Activated CD8-positive, alpha-beta memory T cell treated with anti-CD3 and anti-CD28 coated beads, Interleukin-2, amount 10 ng/mL, durations not matched to agents 7 days and 5 days (primary cell): ENCODE data around the gene RASSF10. TPM values are rescaled to one million over a fixed set of nuclear protein-coding genes. Genes with fewer than 3 reads are reported as not detected.

Experiments
- ATAC-seq: fragments of 150-1000 bp; cut with Tn5 transposase; one replicate; pipeline ENCODE4 v1.10.0; 2021; ENCODE audit warnings: moderate library complexity
- CTCF ChIA-PET: fragments of 350-600 bp; sonication (Branson Sonifier 250); formaldehyde crosslinking; loops from one replicate; lab custom pipeline; 2021; ENCODE audit warnings: antibody characterized with exemption; lab: Charles Lee
- DNase-seq: peaks from one replicate; pipeline ENCODE4 v3.0.0-alpha.2; 2020
- H3K27ac Mint-ChIP-seq: one replicate; pipeline ENCODE4 v1.8.0; 2021; ENCODE audit warnings: mild to moderate bottlenecking, mixed read lengths
- H3K27me3 Mint-ChIP-seq: one replicate; pipeline ENCODE4 v1.8.0; 2021; ENCODE audit warnings: mixed read lengths
- H3K36me3 Mint-ChIP-seq: one replicate; pipeline ENCODE4 v1.8.0; 2021; ENCODE audit warnings: mild to moderate bottlenecking, mixed read lengths
- H3K4me1 Mint-ChIP-seq: one replicate; pipeline ENCODE4 v1.8.0; 2021; ENCODE audit warnings: mixed read lengths
- H3K4me3 Mint-ChIP-seq: one replicate; pipeline ENCODE4 v1.8.0; 2021; ENCODE audit warnings: mild to moderate bottlenecking, moderate library complexity, mixed read lengths
- H3K9me3 Mint-ChIP-seq: one replicate; pipeline ENCODE4 v1.8.0; 2022; ENCODE audit warnings: low read depth, mixed read lengths
- total RNA-seq, 2 experiments: library from RNA; stranded (reverse); gene quantifications; one replicate each; pipeline ENCODE4 v1.2.3, GENCODE V29; 2021

The RASSF10 gene
- total RNA-seq, 2 experiments from 2014 or later: not detected

GRCh38 chr11:12979928-12980689, 29.0 kb upstream of the RASSF10 start:
- CTCF ChIA-PET: interaction anchor here (1.5 kb wide), 1 partner anchor 17 kb away, joined by 8 read pairs; no protein-coding TSS in a partner anchor
- Mint-ChIP-seq H3K4me3 (no peak overlapping the region), H3K27me3 (peaks cover 10% of the 10 kb centered on the region), H3K27ac (no peak overlapping the region), H3K9me3 (no peaks in the 10 kb centered on the region), H3K4me1 (no peaks in the 10 kb centered on the region), H3K36me3 (no peaks in the 10 kb centered on the region)
- no peak for ATAC-seq
- no peak for DNase-seq

- H3K9me3 Mint-ChIP-seq: no peaks in the 10 kb centered on the region
- DNase-seq (no peak), ATAC-seq (no peak)
- H3K36me3 Mint-ChIP-seq: no peaks in the 10 kb centered on the region
- CTCF ChIA-PET: no interaction called here
- H3K27me3 Mint-ChIP-seq: peaks cover 18% of the 10 kb centered on the region
- no peak overlapping the region for H3K4me3 Mint-ChIP-seq
- H3K27ac Mint-ChIP-seq: no peak overlapping the region
- no peaks in the 10 kb centered on the region for H3K4me1 Mint-ChIP-seq
Measured at GRCh38 chr11:12981676-12982522, 27.2 kb upstream of the RASSF10 start.

- Mint-ChIP-seq H3K36me3 (no peaks in the 10 kb centered on the region), H3K27ac (no peak overlapping the region), H3K4me3 (no peak overlapping the region), H3K27me3 (peaks cover 15% of the 10 kb centered on the region), H3K9me3 (no peaks in the 10 kb centered on the region), H3K4me1 (no peaks in the 10 kb centered on the region)
- DNase-seq (no peak), ATAC-seq (no peak)
- CTCF ChIA-PET: no interaction called here
Measured at GRCh38 chr11:12983336-12983735, 25.8 kb upstream of the RASSF10 start.

GRCh38 chr11:12986194-12986898, 22.8 kb upstream of the RASSF10 start:
- no peak overlapping the region for H3K27ac Mint-ChIP-seq
- CTCF ChIA-PET: interaction anchor here (1.4 kb wide), 1 partner anchor 23 kb away, joined by 3 read pairs; no protein-coding TSS in a partner anchor
- no peaks in the 10 kb centered on the region for H3K9me3 Mint-ChIP-seq
- no peaks in the 10 kb centered on the region for H3K36me3 Mint-ChIP-seq
- peaks cover 9% of the 10 kb centered on the region for H3K27me3 Mint-ChIP-seq
- DNase-seq (no peak), ATAC-seq (no peak)
- H3K4me1 Mint-ChIP-seq: no peaks in the 10 kb centered on the region
- no peak overlapping the region for H3K4me3 Mint-ChIP-seq

GRCh38 chr11:12989428-12990161, 19.5 kb upstream of the RASSF10 start:
- no peak for ATAC-seq
- Mint-ChIP-seq H3K9me3 (no peaks in the 10 kb centered on the region), H3K4me1 (no peaks in the 10 kb centered on the region), H3K4me3 (no peak overlapping the region), H3K36me3 (no peaks in the 10 kb centered on the region), H3K27ac (no peak overlapping the region), H3K27me3 (peaks cover 18% of the 10 kb centered on the region)
- no peak for DNase-seq
- CTCF ChIA-PET: interaction anchor here (0.7 kb wide), 1 partner anchor 106 kb away, joined by 3 read pairs; no protein-coding TSS in a partner anchor

- CTCF ChIA-PET: no interaction called here
- DNase-seq: no peak
- Mint-ChIP-seq H3K4me3 (no peak overlapping the region), H3K27me3 (peaks cover 18% of the 10 kb centered on the region), H3K27ac (no peak overlapping the region), H3K36me3 (no peaks in the 10 kb centered on the region), H3K4me1 (no peaks in the 10 kb centered on the region), H3K9me3 (no peaks in the 10 kb centered on the region)
- ATAC-seq: no peak
Measured at GRCh38 chr11:12990162-12990480, 19.0 kb upstream of the RASSF10 start.

GRCh38 chr11:12991426-12991825, 17.7 kb upstream of the RASSF10 start:
- DNase-seq (no peak), ATAC-seq (no peak)
- H3K4me1 Mint-ChIP-seq: no peaks in the 10 kb centered on the region
- no peaks in the 10 kb centered on the region for H3K9me3 Mint-ChIP-seq
- no peaks in the 10 kb centered on the region for H3K36me3 Mint-ChIP-seq
- no peak overlapping the region for H3K27ac Mint-ChIP-seq
- no peak overlapping the region for H3K4me3 Mint-ChIP-seq
- peaks cover 16% of the 10 kb centered on the region for H3K27me3 Mint-ChIP-seq
- CTCF ChIA-PET: no interaction called here

- ATAC-seq (no peak), DNase-seq (no peak)
- Mint-ChIP-seq H3K27me3 (peaks cover 24% of the 10 kb centered on the region), H3K27ac (no peak overlapping the region), H3K36me3 (no peaks in the 10 kb centered on the region), H3K9me3 (no peaks in the 10 kb centered on the region), H3K4me1 (no peaks in the 10 kb centered on the region), H3K4me3 (no peak overlapping the region)
- CTCF ChIA-PET: no interaction called here
Measured at GRCh38 chr11:12993626-12994025, 15.5 kb upstream of the RASSF10 start.

- DNase-seq: no peak
- H3K4me3 Mint-ChIP-seq: no peak overlapping the region
- CTCF ChIA-PET: no interaction called here
- H3K36me3 Mint-ChIP-seq: no peaks in the 10 kb centered on the region
- no peak for ATAC-seq
- H3K27ac Mint-ChIP-seq: no peak overlapping the region
- no peaks in the 10 kb centered on the region for H3K9me3 Mint-ChIP-seq
- H3K27me3 Mint-ChIP-seq: peaks cover 33% of the 10 kb centered on the region
- H3K4me1 Mint-ChIP-seq: no peaks in the 10 kb centered on the region
Measured at GRCh38 chr11:12994476-12994875, 14.6 kb upstream of the RASSF10 start.

- no peak for ATAC-seq
- Mint-ChIP-seq H3K27me3 (peaks cover 35% of the 10 kb centered on the region), H3K9me3 (no peaks in the 10 kb centered on the region), H3K4me3 (no peak overlapping the region), H3K27ac (no peak overlapping the region), H3K4me1 (no peaks in the 10 kb centered on the region), H3K36me3 (no peaks in the 10 kb centered on the region)
- CTCF ChIA-PET: no interaction called here
- no peak for DNase-seq
Measured at GRCh38 chr11:12995188-12995587, 13.9 kb upstream of the RASSF10 start.

GRCh38 chr11:12995823-12996222, 13.3 kb upstream of the RASSF10 start:
- DNase-seq: no peak
- no peak for ATAC-seq
- no peak overlapping the region for H3K27ac Mint-ChIP-seq
- H3K4me3 Mint-ChIP-seq: no peak overlapping the region
- no peaks in the 10 kb centered on the region for H3K36me3 Mint-ChIP-seq
- no peaks in the 10 kb centered on the region for H3K9me3 Mint-ChIP-seq
- CTCF ChIA-PET: no interaction called here
- peaks cover 38% of the 10 kb centered on the region for H3K27me3 Mint-ChIP-seq
- H3K4me1 Mint-ChIP-seq: no peaks in the 10 kb centered on the region

- Mint-ChIP-seq H3K36me3 (no peaks in the 10 kb centered on the region), H3K27ac (no peak overlapping the region), H3K9me3 (no peaks in the 10 kb centered on the region), H3K4me3 (no peak overlapping the region), H3K27me3 (peaks cover 46% of the 10 kb centered on the region), H3K4me1 (no peaks in the 10 kb centered on the region)
- DNase-seq (no peak), ATAC-seq (no peak)
- CTCF ChIA-PET: no interaction called here
Measured at GRCh38 chr11:12997168-12997567, 11.9 kb upstream of the RASSF10 start.

- H3K27ac Mint-ChIP-seq: no peak overlapping the region
- CTCF ChIA-PET: interaction anchor here (0.9 kb wide), 1 partner anchor 29 kb away, joined by 3 read pairs; no protein-coding TSS in a partner anchor
- H3K4me3 Mint-ChIP-seq: no peak overlapping the region
Measured at GRCh38 chr11:12998336-12998735, 10.8 kb upstream of the RASSF10 start.

More at GRCh38 chr11:12998336-12998735, 10.8 kb upstream of the RASSF10 start:
- H3K9me3 Mint-ChIP-seq: no peaks in the 10 kb centered on the region
- DNase-seq: no peak
- no peaks in the 10 kb centered on the region for H3K36me3 Mint-ChIP-seq
- no peaks in the 10 kb centered on the region for H3K4me1 Mint-ChIP-seq
- no peak for ATAC-seq
- H3K27me3 Mint-ChIP-seq: peaks cover 46% of the 10 kb centered on the region
